B cell (primary cell): Measurements from ENCODE around the gene TBC1D22A.

Source experiments
- EZH2 ChIP-seq: IDR thresholded peaks from 2 replicates; pipeline ENCODE4 v1.6.1; 2012; ENCODE audit warnings: borderline replicate concordance, low read depth, mild to moderate bottlenecking, moderate library complexity, low read length; ENCODE audit not compliant: insufficient read depth, poor library complexity, severe bottlenecking
- TF ChIP-seq, protein P1 (sequence below): fragments of 200-600 bp; IDR thresholded peaks from one replicate; pipeline ENCODE4 v1.8.0; 2022; ENCODE audit warnings: antibody characterized with exemption, mild to moderate bottlenecking

DNA sequence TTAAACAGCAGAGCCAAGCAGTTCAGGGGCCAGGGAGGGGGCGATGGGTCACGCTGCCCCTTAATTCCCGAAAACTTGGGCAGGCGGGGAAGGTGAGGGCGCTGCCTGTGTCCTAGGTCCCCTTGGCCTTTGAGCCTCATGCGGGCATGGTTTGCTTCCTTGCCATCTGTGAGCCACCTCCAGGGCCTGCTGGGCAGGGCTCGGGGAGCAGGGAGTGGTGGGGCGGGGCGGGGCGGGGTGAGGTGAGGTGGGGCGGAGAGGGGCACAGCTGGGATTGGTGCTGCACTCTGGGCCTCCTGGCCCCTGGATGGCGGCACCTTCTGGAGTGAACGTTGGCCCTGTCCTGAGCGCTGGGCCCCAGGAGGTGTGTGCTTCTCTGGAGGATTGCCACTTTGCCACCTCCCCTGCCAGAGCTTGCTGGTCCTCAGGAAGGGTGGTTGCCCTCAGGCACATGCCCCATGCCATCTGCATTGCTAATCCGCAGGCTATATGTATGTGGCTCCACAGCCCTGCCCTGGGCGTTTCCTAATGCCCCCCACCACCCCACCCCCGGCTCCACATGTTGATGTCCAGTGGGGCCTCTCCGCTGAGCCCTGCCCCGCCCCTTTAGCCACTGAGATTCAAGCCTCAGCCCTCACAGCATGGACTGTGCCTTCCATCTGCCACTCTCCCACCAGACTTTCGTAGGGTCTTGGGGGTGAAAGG lies 352.5 kb downstream of the TBC1D22A start:
- TF ChIP-seq, protein P1, sequence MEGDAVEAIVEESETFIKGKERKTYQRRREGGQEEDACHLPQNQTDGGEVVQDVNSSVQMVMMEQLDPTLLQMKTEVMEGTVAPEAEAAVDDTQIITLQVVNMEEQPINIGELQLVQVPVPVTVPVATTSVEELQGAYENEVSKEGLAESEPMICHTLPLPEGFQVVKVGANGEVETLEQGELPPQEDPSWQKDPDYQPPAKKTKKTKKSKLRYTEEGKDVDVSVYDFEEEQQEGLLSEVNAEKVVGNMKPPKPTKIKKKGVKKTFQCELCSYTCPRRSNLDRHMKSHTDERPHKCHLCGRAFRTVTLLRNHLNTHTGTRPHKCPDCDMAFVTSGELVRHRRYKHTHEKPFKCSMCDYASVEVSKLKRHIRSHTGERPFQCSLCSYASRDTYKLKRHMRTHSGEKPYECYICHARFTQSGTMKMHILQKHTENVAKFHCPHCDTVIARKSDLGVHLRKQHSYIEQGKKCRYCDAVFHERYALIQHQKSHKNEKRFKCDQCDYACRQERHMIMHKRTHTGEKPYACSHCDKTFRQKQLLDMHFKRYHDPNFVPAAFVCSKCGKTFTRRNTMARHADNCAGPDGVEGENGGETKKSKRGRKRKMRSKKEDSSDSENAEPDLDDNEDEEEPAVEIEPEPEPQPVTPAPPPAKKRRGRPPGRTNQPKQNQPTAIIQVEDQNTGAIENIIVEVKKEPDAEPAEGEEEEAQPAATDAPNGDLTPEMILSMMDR: no peak
- no peak for TF ChIP-seq EZH2
